Bronchial epithelial cell (primary cell): ENCODE measurements around the gene LACRT. TPM values are rescaled to one million over a fixed set of nuclear protein-coding genes. Genes with fewer than 3 reads are reported as not detected.

ENCODE experiments used
- DNase-seq: peaks from one replicate; pipeline ENCODE4 v3.0.0-alpha.2; 2010; ENCODE audit warnings: low read depth
- FAIRE-seq: peaks from 2 replicates; lab custom pipeline; 2011; peaks lifted over from hg19 to GRCh38; lab: Jason Lieb, UNC
- H3K27me3 ChIP-seq: 2 replicates; pipeline ENCODE4 v1.5.1; 2011; ENCODE audit warnings: low read length; ENCODE audit not compliant: control insufficient read depth, insufficient read depth
- H3K36me3 ChIP-seq: 2 replicates; pipeline ENCODE4 v1.5.1; 2011; ENCODE audit warnings: low read length; ENCODE audit not compliant: control insufficient read depth, insufficient read depth
- H3K4me3 ChIP-seq: 2 replicates; pipeline ENCODE4 v1.5.1; 2011; ENCODE audit warnings: mild to moderate bottlenecking, low read depth, low read length, control low read depth
- CTCF ChIP-seq: IDR thresholded peaks from 2 replicates; pipeline ENCODE4 v1.5.1; 2011; ENCODE audit warnings: mild to moderate bottlenecking, moderate library complexity, low read length, control low read depth, inconsistent platforms; ENCODE audit not compliant: insufficient read depth, severe bottlenecking
- total RNA-seq: library from RNA; depleted of rRNA; stranded (reverse); fragments of >200 nt; gene quantifications from 2 replicates; pipeline ENCODE4 v1.2.1, GENCODE V29; 2014

Gene LACRT
- total RNA-seq, result not detected in 2 replicates

GRCh38 chr12:54634795-54635194, at the start of gene LACRT:
Gene LACRT, minus strand, starts transcription at chr12:54634895. Its CDS starts 54 bp downstream, at chr12:54634841.
- FAIRE-seq (no peak), DNase-seq (no peak)
- no peaks in the 10 kb centered on the region for H3K36me3 ChIP-seq
- no peak within 1 kb of the TSS for H3K4me3 ChIP-seq
- no peak for TF ChIP-seq CTCF
- H3K27me3 ChIP-seq, result no peaks in the 10 kb centered on the region

GRCh38 chr12:54683398-54683797, 48.7 kb upstream of the LACRT start:
- H3K36me3 ChIP-seq, result no peaks in the 10 kb centered on the region
- H3K27me3 ChIP-seq, result no peaks in the 10 kb centered on the region
- H3K4me3 ChIP-seq, result no peak overlapping the region
- FAIRE-seq (no peak), DNase-seq (no peak)
- TF ChIP-seq CTCF, result no peak

- DNase-seq (no peak), FAIRE-seq (peak; percentile 32)
- Histone ChIP-seq H3K27me3 (peaks cover 2% of the 10 kb centered on the region), H3K4me3 (no peak overlapping the region), H3K36me3 (no peaks in the 10 kb centered on the region)
- no peak for TF ChIP-seq CTCF
Observed at GRCh38 chr12:54682674-54683073, 48.0 kb upstream of the LACRT start.

GRCh38 chr12:54680374-54680773, 45.7 kb upstream of the LACRT start:
- Histone ChIP-seq H3K36me3 (no peaks in the 10 kb centered on the region), H3K4me3 (no peak overlapping the region), H3K27me3 (peaks cover 2% of the 10 kb centered on the region)
- peak; percentile 37 for DNase-seq
- TF ChIP-seq CTCF, result peak; percentile 65
- no peak for FAIRE-seq

GRCh38 chr12:54678131-54678530, 43.4 kb upstream of the LACRT start:
- no peak overlapping the region for H3K4me3 ChIP-seq
- no peak for TF ChIP-seq CTCF
- H3K27me3 ChIP-seq, result peaks cover 2% of the 10 kb centered on the region
- FAIRE-seq (no peak), DNase-seq (no peak)
- no peaks in the 10 kb centered on the region for H3K36me3 ChIP-seq

- TF ChIP-seq CTCF, result no peak
Observed at GRCh38 chr12:54667945-54668344, 33.2 kb upstream of the LACRT start.

More at GRCh38 chr12:54667945-54668344, 33.2 kb upstream of the LACRT start:
- no peaks in the 10 kb centered on the region for H3K36me3 ChIP-seq
- H3K27me3 ChIP-seq, result peaks cover 1% of the 10 kb centered on the region
- DNase-seq, result no peak
- H3K4me3 ChIP-seq, result no peak overlapping the region
- FAIRE-seq, result no peak
